KOPT-K1 (cell line): Measurements from ENCODE around the gene SH3RF3.

ENCODE experiments used
- H3K27ac ChIP-seq: fragments of 200-600 bp; sonication (generic); 2 replicates; pipeline ENCODE4 v1.5.1; 2016; ENCODE audit warnings: antibody characterized with exemption, mild to moderate bottlenecking, low read depth, low read length; ENCODE audit not compliant: poor library complexity, severe bottlenecking
- H3K36me3 ChIP-seq: fragments of 200-600 bp; sonication (generic); 2 replicates; pipeline ENCODE4 v1.5.1; 2017; ENCODE audit warnings: antibody characterized with exemption, mild to moderate bottlenecking, low read length, moderate library complexity; ENCODE audit not compliant: insufficient read depth
- H3K9me3 ChIP-seq: fragments of 200-600 bp; sonication (generic); 2 replicates; pipeline ENCODE4 v1.5.1; 2017; ENCODE audit warnings: antibody characterized with exemption, low read length, mild to moderate bottlenecking; ENCODE audit not compliant: insufficient read depth, poor library complexity, severe bottlenecking

Gene SH3RF3

DNA sequence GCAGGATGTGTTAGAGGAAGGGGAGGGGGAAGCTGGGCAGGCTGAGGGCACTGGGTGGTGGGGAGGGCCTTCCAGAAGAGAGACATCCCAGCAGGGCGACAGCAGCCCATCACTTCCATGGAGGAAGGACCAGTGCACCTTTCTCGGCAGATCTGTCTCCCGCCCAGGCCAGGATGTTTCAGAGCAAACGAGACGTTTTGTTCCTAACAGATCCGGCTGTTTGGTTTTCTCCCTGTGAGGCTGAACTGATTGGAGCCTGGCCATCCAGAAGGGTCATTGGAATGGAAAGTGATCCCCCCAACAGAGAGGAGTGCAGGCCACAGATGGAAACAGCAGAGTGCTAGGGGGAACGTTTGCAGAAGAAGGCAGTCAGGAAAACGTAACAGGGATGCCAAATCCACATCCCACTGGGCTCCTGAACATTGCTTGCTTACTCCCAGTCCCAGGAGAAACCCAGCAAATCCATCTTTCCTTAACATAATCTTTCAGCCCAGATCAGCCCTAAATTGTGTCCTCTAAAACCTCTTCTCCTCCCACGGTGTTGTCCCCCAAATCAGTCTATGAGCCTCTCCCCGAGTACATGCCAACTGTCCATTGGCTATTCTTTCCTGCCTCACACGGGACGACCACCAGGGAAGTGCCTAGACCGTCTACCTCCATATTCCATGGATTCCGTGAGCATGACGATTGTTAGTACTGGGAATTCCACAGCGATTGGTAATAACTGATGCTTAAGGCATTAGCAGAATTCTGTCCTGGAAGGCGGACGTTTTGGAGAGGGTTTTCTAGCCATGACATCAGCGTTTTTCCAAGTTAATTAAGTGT lies 357.9 kb downstream of the SH3RF3 start:
- no peaks in the 10 kb centered on the region for H3K9me3 ChIP-seq
- no peaks in the 10 kb centered on the region for H3K36me3 ChIP-seq
- no peak overlapping the region for H3K27ac ChIP-seq

DNA sequence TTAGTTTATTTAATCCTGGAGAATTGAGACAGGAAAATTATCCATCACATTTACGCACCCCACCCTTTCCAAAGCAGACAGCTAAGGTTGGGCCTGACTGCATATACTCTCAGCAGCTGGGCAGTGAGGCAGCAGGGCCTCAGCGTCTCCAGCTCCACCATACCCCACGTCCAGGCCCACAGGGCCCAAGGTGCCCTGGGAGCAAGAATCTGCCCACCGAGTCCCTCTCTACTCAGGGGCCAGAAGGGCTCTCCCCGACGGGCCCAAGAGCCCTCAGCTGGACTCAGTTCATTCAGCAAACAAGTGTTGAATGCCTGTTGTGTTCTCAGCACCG lies 358.5 kb downstream of the SH3RF3 start:
- Histone ChIP-seq H3K36me3 (no peaks in the 10 kb centered on the region), H3K9me3 (no peaks in the 10 kb centered on the region), H3K27ac (no peak overlapping the region)

DNA sequence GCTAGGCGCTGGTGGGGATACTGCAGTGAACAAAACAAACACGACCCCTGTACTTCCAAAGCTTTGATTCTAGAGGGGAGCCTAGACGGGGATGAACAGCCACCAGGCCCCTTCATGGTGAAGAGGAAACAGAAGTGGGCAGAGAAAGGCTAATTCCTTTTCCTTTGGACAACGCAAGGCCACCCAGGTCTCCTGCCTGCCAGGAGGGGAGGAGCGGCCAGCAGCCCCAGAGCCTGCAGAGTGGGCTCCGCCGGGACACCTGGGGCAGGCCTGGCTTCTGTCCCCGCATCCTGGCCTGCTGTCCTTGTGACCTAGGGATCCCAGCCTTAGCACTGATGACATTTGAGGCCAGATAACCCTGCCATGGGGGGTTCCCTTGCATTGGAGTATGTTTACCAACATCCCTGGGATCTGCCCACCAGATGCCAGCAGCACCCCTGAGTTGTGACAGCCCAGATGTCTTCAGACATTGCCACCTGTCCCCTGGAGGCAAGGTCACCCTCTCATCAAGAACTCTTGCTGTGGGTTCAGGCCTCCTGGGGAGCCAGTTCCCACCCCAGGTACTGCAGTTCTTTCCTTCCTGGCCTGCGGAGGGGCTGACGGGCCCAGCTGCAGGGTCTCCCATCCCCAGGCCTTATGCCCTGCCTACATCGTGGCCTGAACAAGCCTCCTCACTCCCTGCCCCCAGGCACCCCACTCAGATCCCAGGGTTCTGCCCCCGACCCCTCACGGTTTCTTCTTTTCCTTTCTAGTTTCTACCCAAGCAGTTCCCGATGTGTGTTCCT lies 359.1 kb downstream of the SH3RF3 start:
- Histone ChIP-seq H3K36me3 (no peaks in the 10 kb centered on the region), H3K27ac (no peak overlapping the region), H3K9me3 (no peaks in the 10 kb centered on the region)

GRCh38 chr2:109489296-109489695 lies 360.3 kb downstream of the SH3RF3 start:
- Histone ChIP-seq H3K27ac (no peak overlapping the region), H3K36me3 (no peaks in the 10 kb centered on the region), H3K9me3 (no peaks in the 10 kb centered on the region)

DNA sequence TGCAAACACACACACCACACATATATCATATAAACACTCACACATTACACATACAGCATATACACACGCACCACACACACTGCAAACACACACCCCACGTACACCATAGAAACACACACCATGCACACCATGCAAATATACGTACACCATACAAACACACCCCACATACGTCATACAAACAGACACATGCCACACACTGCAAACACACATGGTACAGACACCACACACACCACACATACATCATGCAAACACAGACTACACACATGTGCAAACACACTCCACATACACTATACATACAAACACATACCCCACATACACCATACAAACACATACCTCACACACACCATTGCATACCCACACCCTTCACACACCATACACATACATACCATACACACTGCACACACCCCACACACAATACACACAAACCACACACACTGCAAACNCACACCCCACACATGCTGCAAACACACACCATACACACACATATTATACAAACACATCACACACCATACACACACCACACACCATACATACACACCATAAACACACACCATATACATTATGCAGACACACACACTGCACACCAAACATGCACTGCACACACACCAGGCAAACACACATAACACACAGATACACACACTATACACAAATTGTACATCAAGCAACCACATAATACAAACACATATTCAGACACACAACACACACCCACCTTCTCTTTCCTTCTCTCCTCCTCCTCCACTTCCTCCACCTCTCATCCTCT lies 364.4 kb downstream of the SH3RF3 start:
- no peak overlapping the region for H3K27ac ChIP-seq
- H3K36me3 ChIP-seq: no peaks in the 10 kb centered on the region
- H3K9me3 ChIP-seq: no peaks in the 10 kb centered on the region

- Histone ChIP-seq H3K36me3 (no peaks in the 10 kb centered on the region), H3K9me3 (no peaks in the 10 kb centered on the region), H3K27ac (no peak overlapping the region)
Observed at GRCh38 chr2:109494351-109494750, 365.3 kb downstream of the SH3RF3 start.

DNA sequence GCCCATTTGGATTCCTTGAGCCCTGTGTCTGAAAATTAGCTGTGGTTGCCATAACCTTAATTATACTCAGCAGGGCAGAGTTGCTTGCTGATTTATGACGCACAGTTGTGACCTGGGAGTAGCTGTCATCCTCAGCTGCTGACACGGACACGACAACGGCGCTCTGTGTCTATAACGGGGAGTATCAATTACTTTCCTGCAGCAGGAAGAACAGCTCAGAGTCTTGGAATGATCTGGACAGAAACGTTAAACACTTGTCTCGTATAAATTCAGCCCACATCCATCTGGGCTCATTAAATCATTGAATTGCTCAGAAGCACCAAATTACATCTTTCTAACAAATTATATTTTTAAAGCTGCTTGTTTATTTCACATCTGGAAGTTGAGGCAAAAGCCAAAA lies 368.5 kb downstream of the SH3RF3 start:
- H3K27ac ChIP-seq: no peak overlapping the region
- no peaks in the 10 kb centered on the region for H3K9me3 ChIP-seq
- no peaks in the 10 kb centered on the region for H3K36me3 ChIP-seq

GRCh38 chr2:109497911-109498870 lies 369.2 kb downstream of the SH3RF3 start:
- Histone ChIP-seq H3K9me3 (no peaks in the 10 kb centered on the region), H3K36me3 (no peaks in the 10 kb centered on the region), H3K27ac (no peak overlapping the region)

GRCh38 chr2:109498906-109499305 lies 369.9 kb downstream of the SH3RF3 start:
- H3K27ac ChIP-seq: no peak overlapping the region
- no peaks in the 10 kb centered on the region for H3K36me3 ChIP-seq
- H3K9me3 ChIP-seq: no peaks in the 10 kb centered on the region

- no peaks in the 10 kb centered on the region for H3K9me3 ChIP-seq
- H3K27ac ChIP-seq: no peak overlapping the region
- H3K36me3 ChIP-seq: no peaks in the 10 kb centered on the region
Observed at GRCh38 chr2:109499566-109499965, 370.6 kb downstream of the SH3RF3 start.

DNA sequence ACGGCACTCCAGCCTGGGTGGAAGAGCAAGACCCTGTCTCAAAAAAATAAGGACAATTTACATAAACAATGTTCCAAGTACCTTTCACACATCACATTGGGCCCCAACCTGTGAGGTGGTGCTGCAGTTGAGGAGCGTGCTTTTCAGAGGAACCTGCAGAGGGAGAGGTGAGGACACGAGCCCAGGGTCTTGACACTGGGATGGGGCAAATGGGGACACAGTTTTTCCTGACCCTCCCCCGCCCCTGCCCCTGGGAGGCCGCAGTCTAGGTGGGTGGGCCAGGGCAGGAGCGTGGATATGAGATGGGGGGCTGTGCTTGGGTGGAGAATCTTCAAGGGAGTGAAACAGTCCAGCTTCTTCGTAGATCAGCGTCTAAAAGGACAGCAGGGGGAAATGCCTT lies 371.9 kb downstream of the SH3RF3 start:
- H3K9me3 ChIP-seq: no peaks in the 10 kb centered on the region
- H3K36me3 ChIP-seq: no peaks in the 10 kb centered on the region
- H3K27ac ChIP-seq: no peak overlapping the region

DNA sequence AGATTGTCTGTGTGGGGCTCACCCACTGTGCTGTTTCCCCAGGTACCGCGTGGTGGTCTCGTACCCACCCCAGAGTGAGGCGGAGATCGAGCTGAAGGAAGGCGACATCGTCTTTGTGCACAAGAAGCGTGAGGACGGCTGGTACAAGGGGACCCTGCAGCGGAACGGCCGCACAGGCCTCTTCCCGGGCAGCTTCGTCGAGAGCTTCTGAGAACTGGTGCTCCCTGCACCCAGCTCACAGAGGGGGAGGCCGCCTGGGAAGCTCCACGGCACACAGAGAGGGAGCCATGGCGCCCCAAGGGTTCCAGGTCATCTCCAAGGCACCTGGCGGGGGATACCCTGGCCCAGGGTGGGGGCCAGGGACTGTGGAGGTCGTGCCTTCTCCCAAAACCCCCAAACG lies 372.5 kb downstream of the SH3RF3 start:
- Histone ChIP-seq H3K27ac (no peak overlapping the region), H3K9me3 (no peaks in the 10 kb centered on the region), H3K36me3 (no peaks in the 10 kb centered on the region)

- Histone ChIP-seq H3K36me3 (no peaks in the 10 kb centered on the region), H3K9me3 (no peaks in the 10 kb centered on the region), H3K27ac (no peak overlapping the region)
Observed at GRCh38 chr2:109503191-109503590, 374.2 kb downstream of the SH3RF3 start.

GRCh38 chr2:109507217-109507616 lies 378.2 kb downstream of the SH3RF3 start:
- no peaks in the 10 kb centered on the region for H3K9me3 ChIP-seq
- H3K36me3 ChIP-seq: no peaks in the 10 kb centered on the region
- no peak overlapping the region for H3K27ac ChIP-seq
